GM21529 (cell line): ENCODE measurements around the gene TMEM213.
"Not testable (repeated sequence)": the region's sequence is repeated elsewhere in the genome, so short reads cannot be mapped to it uniquely, and the experiment has no call there.

Experiments used
- ATAC-seq: cut with Tn5 transposase; IDR thresholded peaks from one replicate; pipeline ENCODE4 v1.9.1; 2021; ENCODE audit not compliant: unreplicated experiment

The TMEM213 gene

GRCh38 chr7:138796038-138796615 is 1.7 kb upstream of the TMEM213 start:
- no peak for ATAC-seq

- ATAC-seq: not testable (repeated sequence)
These were observed 748 bp upstream of the TMEM213 start for GRCh38 chr7:138797046-138797445.

- no peak for ATAC-seq
These were observed 1.0 kb downstream of the TMEM213 start for GRCh38 chr7:138798836-138799235.

- ATAC-seq: no peak
These were observed 1.7 kb downstream of the TMEM213 start for GRCh38 chr7:138799336-138800000.

GRCh38 chr7:138801256-138801655 is 3.5 kb downstream of the TMEM213 start:
- no peak for ATAC-seq

GRCh38 chr7:138802706-138803105 is 4.9 kb downstream of the TMEM213 start:
- ATAC-seq: no peak

GRCh38 chr7:138804618-138805017 is 6.8 kb downstream of the TMEM213 start:
- no peak for ATAC-seq

GRCh38 chr7:138809346-138809745 is 11.6 kb downstream of the TMEM213 start:
- no peak for ATAC-seq

- not testable (repeated sequence) for ATAC-seq
These were observed 13.5 kb downstream of the TMEM213 start for GRCh38 chr7:138811327-138811726.

- ATAC-seq: no peak
These were observed 16.2 kb downstream of the TMEM213 start for GRCh38 chr7:138813945-138814344.

- ATAC-seq: no peak
These were observed 17.1 kb downstream of the TMEM213 start for GRCh38 chr7:138814816-138815332.

- no peak for ATAC-seq
These were observed 18.9 kb downstream of the TMEM213 start for GRCh38 chr7:138816650-138817049.

GRCh38 chr7:138819625-138820024 is 21.8 kb downstream of the TMEM213 start:
- no peak for ATAC-seq

- no peak for ATAC-seq
These were observed 24.1 kb downstream of the TMEM213 start for GRCh38 chr7:138821912-138822311.

- no peak for ATAC-seq
These were observed 25.2 kb downstream of the TMEM213 start for GRCh38 chr7:138822867-138823535.

GRCh38 chr7:138825049-138825721 is 27.4 kb downstream of the TMEM213 start:
- no peak for ATAC-seq

- no peak for ATAC-seq
These were observed 30.5 kb downstream of the TMEM213 start for GRCh38 chr7:138828302-138828701.

GRCh38 chr7:138829335-138829734 is 31.5 kb downstream of the TMEM213 start:
- no peak for ATAC-seq

GRCh38 chr7:138832966-138833365 is 35.2 kb downstream of the TMEM213 start:
- no peak for ATAC-seq

- ATAC-seq: no peak
These were observed 35.8 kb downstream of the TMEM213 start for GRCh38 chr7:138833596-138833995.

GRCh38 chr7:138834583-138834982 is 36.8 kb downstream of the TMEM213 start:
- no peak for ATAC-seq

GRCh38 chr7:138835087-138835486 is 37.3 kb downstream of the TMEM213 start:
- no peak for ATAC-seq
